WI38 (cell line): ENCODE results near the gene GNA14.

Experiments used
- H3K4me3 ChIP-seq: 2 replicates; pipeline ENCODE4 v1.5.1; 2011; ENCODE audit warnings: low read depth, mild to moderate bottlenecking, control low read depth, low read length
- TF ChIP-seq, protein P1 (sequence below): IDR thresholded peaks from 2 replicates; pipeline ENCODE4 v1.5.1; 2012; ENCODE audit warnings: low read depth, mild to moderate bottlenecking, control low read depth, low read length

Gene GNA14

DNA sequence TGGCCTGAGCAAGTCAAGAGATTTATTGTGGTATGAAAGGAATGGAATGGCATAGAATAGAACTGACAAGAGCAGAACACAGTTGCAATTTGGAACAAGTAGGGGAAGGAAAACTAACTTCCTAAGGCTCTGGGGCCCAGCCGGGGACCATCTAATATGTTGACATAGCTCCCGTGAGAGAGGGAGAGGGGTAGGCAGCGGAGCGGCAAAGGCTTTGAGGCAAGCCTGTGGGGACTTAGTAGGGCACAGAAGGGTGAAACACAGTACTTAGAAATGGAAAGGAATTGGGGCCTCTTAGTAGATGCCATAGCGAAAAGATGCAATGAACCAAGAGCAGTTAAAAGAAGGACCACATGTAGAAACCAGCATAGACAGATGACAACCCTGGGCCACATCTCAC is 11.8 kb upstream of the GNA14 start:
- no peak overlapping the region for H3K4me3 ChIP-seq
- TF ChIP-seq, protein P1, sequence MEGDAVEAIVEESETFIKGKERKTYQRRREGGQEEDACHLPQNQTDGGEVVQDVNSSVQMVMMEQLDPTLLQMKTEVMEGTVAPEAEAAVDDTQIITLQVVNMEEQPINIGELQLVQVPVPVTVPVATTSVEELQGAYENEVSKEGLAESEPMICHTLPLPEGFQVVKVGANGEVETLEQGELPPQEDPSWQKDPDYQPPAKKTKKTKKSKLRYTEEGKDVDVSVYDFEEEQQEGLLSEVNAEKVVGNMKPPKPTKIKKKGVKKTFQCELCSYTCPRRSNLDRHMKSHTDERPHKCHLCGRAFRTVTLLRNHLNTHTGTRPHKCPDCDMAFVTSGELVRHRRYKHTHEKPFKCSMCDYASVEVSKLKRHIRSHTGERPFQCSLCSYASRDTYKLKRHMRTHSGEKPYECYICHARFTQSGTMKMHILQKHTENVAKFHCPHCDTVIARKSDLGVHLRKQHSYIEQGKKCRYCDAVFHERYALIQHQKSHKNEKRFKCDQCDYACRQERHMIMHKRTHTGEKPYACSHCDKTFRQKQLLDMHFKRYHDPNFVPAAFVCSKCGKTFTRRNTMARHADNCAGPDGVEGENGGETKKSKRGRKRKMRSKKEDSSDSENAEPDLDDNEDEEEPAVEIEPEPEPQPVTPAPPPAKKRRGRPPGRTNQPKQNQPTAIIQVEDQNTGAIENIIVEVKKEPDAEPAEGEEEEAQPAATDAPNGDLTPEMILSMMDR = no peak

DNA sequence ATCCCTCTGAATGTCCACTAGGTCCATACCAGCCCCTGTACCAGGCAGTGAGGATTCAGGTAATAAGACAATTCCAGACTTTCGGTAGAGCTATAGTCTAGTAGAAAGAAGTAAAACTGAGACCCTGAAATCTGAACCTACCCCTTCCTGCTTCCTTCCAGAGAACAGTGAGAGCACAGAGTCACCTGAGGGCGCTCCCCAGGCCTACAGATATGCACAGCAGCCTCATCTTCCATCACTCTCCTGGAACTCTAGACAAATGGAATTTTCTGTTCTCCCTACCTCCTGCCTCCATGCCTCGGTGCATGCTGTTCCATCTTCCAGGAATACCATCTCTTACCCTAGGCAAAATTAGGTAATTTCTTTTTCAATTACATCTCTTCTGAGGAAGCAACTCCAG is 3.1 kb upstream of the GNA14 start:
- H3K4me3 ChIP-seq = no peak overlapping the region
- TF ChIP-seq, protein P1 = no peak

DNA sequence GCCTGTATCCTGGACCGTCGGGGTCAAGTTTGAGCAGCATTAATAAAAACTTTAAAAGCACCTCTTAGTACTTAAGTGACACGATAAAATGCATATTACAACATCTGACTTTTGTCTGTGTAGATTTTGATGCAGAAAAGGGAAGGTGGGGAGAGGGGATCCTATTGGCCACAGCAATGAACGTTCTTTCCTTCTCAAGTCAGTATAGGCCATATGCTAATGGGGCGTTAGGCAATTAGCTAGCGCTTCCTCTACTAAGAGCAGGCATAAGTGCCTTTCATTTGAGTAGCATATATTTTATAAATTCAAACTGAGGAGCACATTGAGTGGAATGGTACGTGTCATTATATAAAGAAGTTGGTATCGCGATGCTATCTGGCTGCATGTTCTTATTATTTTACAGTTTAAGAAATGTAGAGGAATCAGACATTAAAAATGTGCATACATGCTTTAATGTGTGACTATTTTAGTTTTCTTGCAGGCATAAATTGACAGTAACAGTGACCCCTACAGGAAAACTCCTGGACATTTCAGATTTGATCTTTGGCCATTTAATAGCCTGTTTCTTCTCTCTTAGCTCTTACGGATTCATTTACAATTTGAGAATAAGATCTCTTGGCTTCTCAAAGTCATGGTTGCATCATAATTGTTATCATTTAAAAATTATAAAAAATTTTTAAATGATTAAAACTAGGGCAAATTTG is 1.1 kb upstream of the GNA14 start:
- H3K4me3 ChIP-seq = no peak overlapping the region
- TF ChIP-seq, protein P1 = no peak

DNA sequence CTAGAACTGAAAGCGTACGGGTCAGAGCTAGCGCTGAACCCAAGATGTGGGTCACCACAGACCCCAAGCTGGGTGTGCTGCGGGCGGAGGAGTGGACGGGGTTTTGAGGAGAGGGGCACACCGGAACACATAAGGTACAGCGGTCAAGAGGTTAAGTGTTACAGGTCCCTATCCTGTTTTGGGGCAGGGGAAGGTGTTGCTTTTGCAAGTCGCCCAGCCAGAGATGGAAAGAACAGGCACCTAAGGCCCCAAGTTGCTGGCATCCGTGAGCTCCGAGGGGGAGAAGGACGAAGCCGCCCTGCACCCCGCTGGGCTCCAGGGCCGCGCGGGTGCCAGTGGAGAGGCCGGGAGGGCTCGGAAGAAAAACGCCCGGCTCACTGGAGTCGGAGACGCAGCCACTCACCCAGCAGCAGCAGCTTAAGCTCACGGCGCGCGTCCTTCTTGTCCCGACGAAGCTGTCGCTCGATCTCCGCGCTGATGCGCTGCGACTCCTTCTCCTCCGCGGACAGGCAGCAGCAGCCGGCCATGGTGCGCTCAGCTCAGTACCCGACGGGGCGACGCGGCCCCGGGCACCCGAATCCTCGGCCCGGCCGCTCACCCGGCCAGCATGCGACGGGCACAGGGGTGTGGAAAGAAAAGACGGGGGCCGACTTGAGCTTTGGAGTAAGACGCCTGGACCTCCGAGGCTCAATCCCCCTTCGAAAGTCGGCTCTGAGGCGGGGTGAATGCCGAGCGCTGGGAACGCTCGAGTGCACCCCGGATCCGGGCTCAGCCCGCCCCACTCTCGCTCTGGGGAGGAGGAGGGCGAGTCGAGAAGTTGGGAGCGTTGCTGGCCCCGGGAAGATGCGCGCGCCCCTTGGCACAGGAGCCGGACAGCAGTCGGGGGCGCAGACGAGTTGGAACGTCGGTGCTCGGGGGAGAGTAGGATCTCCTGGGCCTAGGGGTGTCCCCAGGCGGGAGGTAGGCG is 572 bp downstream of the GNA14 start:
- no peak overlapping the region; the same call in 1 of the 2 replicates for H3K4me3 ChIP-seq
- TF ChIP-seq, protein P1 = no peak

DNA sequence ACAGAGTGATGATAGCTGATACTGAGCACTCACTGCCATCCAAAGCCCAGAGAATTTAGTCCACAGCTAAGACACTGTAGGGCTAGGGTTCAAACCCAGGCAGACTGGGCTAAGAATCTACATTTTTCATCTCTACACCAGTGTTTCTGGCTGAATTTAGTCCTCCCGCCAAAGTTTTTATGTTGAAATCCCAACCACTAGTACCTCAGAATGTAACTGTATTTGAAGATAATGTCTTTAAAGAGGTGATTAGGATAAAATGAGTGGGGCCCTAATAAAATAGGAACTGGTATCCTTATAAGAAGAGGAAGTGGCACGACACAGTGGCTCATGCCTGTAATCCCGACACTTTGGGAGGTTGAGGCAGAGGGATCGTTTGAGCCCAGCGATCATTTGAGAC is 4.3 kb downstream of the GNA14 start:
- TF ChIP-seq, protein P1 = no peak
- no peak overlapping the region for H3K4me3 ChIP-seq

DNA sequence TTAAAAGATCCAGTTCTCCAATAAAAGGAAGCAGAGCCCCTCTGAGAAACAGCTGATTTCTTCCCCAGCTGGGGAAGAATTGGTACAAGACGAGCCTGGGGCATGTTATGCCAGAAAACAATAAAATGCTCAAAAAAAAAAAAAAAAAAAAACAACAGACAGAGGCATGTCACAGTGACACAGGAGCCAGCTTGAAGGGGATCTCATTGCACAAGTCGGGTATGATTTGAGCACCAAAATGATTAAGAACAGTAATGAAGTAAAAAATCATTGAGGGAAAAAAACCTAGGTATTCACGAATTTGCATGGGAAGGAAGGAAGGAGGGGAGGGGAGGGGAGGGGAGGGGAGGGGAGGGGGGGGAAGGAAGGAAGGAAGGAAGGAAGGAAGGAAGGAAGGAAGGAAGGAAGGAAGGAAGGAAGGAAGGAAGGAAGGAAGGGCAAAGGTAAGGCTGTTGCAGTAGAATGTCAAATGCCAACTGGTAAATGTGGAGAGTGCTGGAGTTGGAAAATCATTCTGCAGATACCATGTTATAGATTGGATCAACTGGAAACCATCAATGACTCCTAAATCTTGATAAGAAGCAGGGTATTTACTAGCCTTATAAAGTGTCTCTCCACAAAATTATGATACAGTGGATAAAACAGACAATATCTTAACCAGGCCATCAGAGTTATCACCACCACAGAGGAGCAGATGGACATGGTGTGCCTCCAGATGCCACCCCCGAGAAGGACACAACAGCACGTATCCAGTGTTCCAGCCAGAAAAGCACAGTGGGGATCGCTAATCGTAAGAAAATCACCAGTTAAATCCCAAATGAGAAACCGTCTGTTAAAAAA is 7.2 kb downstream of the GNA14 start:
- no peak overlapping the region for H3K4me3 ChIP-seq
- TF ChIP-seq, protein P1 = no peak
